Coronary artery (tissue), 2 donors: Measurements from ENCODE around the gene DMXL1.
"Not testable (repeated sequence)": the region's sequence is repeated elsewhere in the genome, so short reads cannot be mapped to it uniquely, and the experiment has no call there.

Source experiments
- DNase-seq: peaks from one replicate; pipeline ENCODE4 v3.0.0-alpha.2; 2017; ENCODE audit warnings: low spot score
- H3K27ac ChIP-seq, 2 donors: fragments of 200-600 bp; sonication (generic); one replicate each; pipeline ENCODE4 v1.5.1; 2016 to 2019
- H3K4me3 ChIP-seq: fragments of 200-600 bp; sonication (generic); 2 replicates; pipeline ENCODE4 v1.5.1; 2016; ENCODE audit warnings: mild to moderate bottlenecking, moderate library complexity
- TF ChIP-seq, protein P1 (sequence below): fragments of 200-600 bp; sonication (generic); IDR thresholded peaks from one replicate; pipeline ENCODE4 v1.5.1; 2019; ENCODE audit warnings: antibody characterized with exemption

DMXL1 gene

DNA sequence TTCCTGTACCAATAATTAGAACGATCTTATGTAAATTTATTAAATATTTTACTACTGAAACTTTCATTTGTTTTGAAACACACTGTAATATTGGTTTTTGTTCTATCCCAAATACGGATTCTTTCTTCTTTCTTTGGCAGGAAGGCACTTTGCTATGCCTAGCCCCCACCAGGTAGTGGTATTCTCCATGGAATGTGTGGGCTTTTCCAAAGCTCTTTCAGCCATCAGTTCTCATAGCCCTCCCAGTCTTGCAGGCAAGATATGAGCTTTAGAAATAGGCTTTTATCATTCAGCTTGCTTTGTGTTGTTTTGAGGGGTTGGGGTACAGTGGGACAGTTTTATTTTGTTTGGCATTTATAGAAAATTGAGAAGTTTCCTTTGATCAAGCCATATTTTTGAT is 107.5 kb downstream of the DMXL1 start:
- no peak for DNase-seq
- Histone ChIP-seq H3K4me3 (no peak overlapping the region), H3K27ac (no peak overlapping the region)
- TF ChIP-seq, protein P1, sequence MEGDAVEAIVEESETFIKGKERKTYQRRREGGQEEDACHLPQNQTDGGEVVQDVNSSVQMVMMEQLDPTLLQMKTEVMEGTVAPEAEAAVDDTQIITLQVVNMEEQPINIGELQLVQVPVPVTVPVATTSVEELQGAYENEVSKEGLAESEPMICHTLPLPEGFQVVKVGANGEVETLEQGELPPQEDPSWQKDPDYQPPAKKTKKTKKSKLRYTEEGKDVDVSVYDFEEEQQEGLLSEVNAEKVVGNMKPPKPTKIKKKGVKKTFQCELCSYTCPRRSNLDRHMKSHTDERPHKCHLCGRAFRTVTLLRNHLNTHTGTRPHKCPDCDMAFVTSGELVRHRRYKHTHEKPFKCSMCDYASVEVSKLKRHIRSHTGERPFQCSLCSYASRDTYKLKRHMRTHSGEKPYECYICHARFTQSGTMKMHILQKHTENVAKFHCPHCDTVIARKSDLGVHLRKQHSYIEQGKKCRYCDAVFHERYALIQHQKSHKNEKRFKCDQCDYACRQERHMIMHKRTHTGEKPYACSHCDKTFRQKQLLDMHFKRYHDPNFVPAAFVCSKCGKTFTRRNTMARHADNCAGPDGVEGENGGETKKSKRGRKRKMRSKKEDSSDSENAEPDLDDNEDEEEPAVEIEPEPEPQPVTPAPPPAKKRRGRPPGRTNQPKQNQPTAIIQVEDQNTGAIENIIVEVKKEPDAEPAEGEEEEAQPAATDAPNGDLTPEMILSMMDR: no peak

DNA sequence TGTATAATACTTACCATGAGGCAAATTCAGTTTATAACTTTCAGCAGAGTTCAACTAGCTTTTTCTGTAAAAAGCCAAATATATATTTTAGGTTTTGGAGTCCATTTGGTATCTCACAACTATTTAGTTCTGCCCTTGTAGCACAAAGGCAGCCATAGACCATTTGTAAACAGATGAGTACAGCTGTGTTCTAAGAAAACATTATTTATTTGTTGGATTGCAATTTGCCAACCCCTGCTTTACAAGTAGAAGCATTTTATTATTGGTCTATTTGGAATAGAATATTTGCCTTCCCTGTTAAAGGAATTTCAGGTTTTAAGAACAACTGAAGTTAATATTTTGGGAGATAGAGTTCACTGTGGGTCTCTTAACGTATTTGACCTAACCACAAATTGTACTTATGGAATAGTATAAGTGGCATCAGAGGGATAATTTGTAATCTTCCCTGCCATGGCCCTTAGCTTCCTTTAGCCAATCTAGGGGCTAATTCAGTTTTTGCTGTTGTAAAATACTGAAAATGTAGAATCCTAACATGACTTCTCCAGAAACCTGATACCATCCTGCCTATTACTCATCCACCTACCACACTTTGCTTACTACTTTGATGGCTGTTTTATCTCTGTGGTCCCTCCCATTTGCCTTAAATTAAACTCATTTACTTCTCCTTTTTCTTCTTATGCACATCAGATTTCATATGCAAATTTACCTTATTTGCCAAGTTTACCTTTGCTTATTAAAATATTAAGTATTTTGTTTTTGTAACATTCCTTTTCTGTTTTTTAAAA is 109.2 kb downstream of the DMXL1 start:
- TF ChIP-seq, protein P1: no peak

DNA sequence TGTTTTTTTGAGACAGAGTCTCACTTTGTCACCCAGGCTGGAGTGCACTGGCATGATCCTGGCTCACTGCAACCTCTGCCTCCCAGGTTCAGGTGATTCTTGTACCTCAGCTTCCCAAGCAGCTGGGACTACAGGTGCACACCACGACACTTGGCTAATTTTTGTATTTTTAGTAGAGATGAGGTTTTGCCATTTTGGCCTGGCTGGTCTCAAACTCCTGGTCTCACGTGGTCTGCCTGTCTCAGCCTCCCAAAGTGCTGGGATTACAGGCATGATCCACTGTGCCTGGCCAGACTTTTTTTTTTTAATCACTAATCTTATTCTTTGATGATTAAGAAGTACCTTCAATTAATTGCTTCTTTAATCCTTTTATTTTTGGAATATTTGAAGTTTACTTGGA is 114.6 kb downstream of the DMXL1 start:
- H3K27ac ChIP-seq, H3K4me3 ChIP-seq, DNase-seq: not testable (repeated sequence)

More for the DNA sequence above, 109.2 kb downstream of the DMXL1 start:
- no peak for DNase-seq
- no peak overlapping the region for H3K4me3 ChIP-seq
- H3K27ac ChIP-seq: no peak overlapping the region

DNA sequence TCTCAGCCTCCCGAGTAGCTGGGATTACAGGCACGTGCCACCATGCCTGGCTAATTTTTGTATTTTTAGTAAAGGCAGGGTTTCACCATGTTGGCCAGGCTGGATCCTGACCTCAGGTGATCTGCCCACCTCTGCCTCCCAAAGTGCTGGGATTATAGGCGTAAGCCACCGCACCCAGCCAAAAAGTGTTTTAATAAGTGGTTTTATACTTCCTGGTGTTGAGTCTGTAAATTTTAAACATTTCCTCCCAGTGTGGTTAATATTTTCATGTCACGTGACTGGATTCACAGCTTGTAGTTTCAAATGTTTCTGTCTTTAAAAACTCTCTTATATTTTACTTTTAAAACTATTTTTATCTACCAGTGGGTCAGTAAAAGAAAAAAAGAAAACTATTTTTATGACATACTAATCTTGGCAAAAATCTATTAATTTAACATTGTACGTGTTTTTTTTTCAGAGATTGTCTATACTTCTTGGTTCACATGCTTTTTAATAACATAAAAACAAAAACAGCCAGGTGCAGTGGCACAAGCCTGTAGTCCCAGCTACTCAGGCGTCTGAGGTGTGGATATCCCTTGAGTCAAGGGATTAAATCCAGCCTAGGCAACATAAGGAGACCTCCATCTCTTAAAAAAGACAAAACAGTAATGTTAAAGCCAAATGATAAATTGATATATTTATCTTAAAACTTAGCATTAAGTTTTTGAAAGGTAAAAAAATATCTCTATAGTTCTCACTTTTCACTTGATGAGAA is 117.1 kb downstream of the DMXL1 start:
- no peak overlapping the region for H3K4me3 ChIP-seq
- no peak for DNase-seq

DNA sequence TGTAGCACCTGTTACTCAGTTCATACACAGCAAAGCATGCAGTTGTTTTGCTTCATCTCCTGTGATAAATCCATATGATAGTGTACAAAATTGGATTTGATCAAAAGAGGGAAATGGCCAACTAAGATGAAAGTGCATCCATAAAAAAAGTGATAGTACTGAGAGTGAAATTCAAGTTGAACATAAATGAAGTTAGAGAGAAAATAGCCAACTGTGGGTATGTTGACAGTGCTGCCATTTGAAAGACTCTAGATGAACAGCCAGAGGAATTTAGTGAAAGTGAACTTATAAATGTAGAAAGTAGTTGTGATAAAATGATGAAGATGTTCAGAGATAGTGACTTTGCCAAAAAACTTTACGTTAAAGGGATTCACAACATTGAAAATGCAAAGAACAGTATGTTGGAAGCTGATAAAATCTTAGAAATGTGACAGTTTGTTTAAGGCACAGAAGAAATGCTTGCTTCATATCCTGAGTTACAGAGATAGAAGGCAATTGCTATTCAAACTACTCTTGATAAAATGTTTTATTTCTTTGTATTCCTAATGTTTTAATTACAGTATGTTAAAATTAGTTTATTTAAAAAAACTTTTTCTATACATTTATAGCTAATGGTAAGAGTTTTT is 119.7 kb downstream of the DMXL1 start:
- DNase-seq: no peak
- Histone ChIP-seq H3K27ac (no peak overlapping the region), H3K4me3 (no peak overlapping the region)
- TF ChIP-seq, protein P1: no peak

More for the DNA sequence above, 117.1 kb downstream of the DMXL1 start:
- TF ChIP-seq, protein P1: no peak
- no peak overlapping the region for H3K27ac ChIP-seq

DNA sequence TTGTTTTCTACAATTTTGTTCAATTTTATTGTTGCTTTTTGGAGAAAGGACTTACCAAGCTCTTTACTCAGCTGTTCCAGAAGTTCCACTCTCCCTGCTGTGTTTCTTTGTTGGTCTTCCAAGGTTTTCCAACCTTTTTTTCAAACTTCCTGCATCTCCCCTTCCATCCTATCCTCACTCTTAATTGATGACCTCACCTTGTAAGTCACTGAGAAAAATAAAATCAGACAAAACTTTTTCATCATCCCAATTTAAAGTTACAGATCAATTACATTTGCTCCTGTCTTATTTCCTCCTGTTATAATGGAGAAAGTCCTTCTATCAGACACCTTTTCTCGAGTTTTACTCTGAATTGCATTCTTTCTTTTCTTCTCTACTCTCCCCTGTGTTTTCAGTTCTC is 121.1 kb downstream of the DMXL1 start:
- TF ChIP-seq, protein P1: no peak
- no peak for DNase-seq
- Histone ChIP-seq H3K27ac (no peak overlapping the region), H3K4me3 (no peak overlapping the region)

DNA sequence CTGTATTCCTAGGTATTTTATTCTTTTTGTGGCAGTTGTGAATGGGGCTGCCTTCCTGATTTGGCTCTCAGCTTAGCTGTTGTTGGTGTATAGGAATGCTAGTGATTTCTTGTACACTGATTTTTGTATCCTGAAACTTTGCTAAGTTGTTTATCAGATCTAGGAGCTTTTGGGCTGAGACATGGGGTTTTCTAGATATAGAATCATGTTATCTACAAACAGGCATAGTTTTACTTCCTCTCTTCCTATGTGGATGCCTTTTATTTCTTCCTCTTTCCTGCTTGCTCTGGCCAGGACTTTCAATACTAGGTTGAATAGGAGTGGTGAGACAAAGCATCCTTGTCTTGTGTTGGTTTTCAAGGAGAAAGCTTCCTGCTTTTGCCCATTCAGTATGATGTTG is 129.9 kb downstream of the DMXL1 start:
- no peak overlapping the region for H3K27ac ChIP-seq
- DNase-seq: no peak
- no peak overlapping the region for H3K4me3 ChIP-seq
- TF ChIP-seq, protein P1: no peak
